ENCODE results near the gene ACTL6A.
"Not testable (repeated sequence)": the region's sequence is repeated elsewhere in the genome, so short reads cannot be mapped to it uniquely, and the experiment has no call there.

Gene ACTL6A

GRCh38 chr3:179562591-179563270 is at the start of gene ACTL6A:
TSS of gene ACTL6A (plus strand) at chr3:179562926. CDS start at chr3:179563093, 167 bp downstream.
- H3K4me3 ChIP-seq (ENCODE audit: low read depth, low read length) = peak within 1 kb of the TSS; percentile 91
- H3K9me3 ChIP-seq (ENCODE audit: severe bottlenecking) = no peaks in the 10 kb centered on the region
- TF ChIP-seq CTCF (IDR thresholded peaks at IDR 0.05; ENCODE audit: low read depth, low read length) = no peak
- DNase-seq = peak; percentile 100
- H3K27me3 ChIP-seq (ENCODE audit: insufficient read depth, low read depth, severe bottlenecking) = no peaks in the 10 kb centered on the region
- H3K27ac ChIP-seq = peak within 1 kb of the TSS; percentile 99
- H3K36me3 ChIP-seq = peaks cover 4% of the 10 kb centered on the region; the same call in 1 of the 2 replicates

- no peak for DNase-seq
- H3K4me3 ChIP-seq (ENCODE audit: low read depth, low read length) = no peak overlapping the region
- H3K27ac ChIP-seq = no peak overlapping the region
- no peaks in the 10 kb centered on the region for H3K36me3 ChIP-seq
- no peaks in the 10 kb centered on the region for H3K9me3 ChIP-seq (ENCODE audit: severe bottlenecking)
- H3K27me3 ChIP-seq (ENCODE audit: insufficient read depth, low read depth, severe bottlenecking) = no peaks in the 10 kb centered on the region
- no peak for TF ChIP-seq CTCF (IDR thresholded peaks at IDR 0.05; ENCODE audit: low read depth, low read length)
These were observed 48.9 kb upstream of the ACTL6A start for GRCh38 chr3:179513862-179514261.

- not testable (repeated sequence) for H3K27me3 ChIP-seq (ENCODE audit: insufficient read depth, low read depth, severe bottlenecking); H3K4me3 ChIP-seq (ENCODE audit: low read depth, low read length); H3K36me3 ChIP-seq; H3K27ac ChIP-seq; H3K9me3 ChIP-seq (ENCODE audit: severe bottlenecking); DNase-seq
These were observed 46.1 kb upstream of the ACTL6A start for GRCh38 chr3:179516461-179517251.

GRCh38 chr3:179526482-179526881 is 36.2 kb upstream of the ACTL6A start:
- Histone ChIP-seq H3K4me3 (ENCODE audit: low read depth, low read length) (no peak overlapping the region), H3K27ac (no peak overlapping the region), H3K36me3 (no peaks in the 10 kb centered on the region), H3K9me3 (ENCODE audit: severe bottlenecking) (no peaks in the 10 kb centered on the region), H3K27me3 (ENCODE audit: insufficient read depth, low read depth, severe bottlenecking) (no peaks in the 10 kb centered on the region)
- TF ChIP-seq CTCF (IDR thresholded peaks at IDR 0.05; ENCODE audit: low read depth, low read length) = no peak
- DNase-seq = no peak

- Histone ChIP-seq H3K9me3 (ENCODE audit: severe bottlenecking) (no peaks in the 10 kb centered on the region), H3K27ac (no peak overlapping the region), H3K4me3 (ENCODE audit: low read depth, low read length) (no peak overlapping the region), H3K27me3 (ENCODE audit: insufficient read depth, low read depth, severe bottlenecking) (no peaks in the 10 kb centered on the region), H3K36me3 (no peaks in the 10 kb centered on the region)
- TF ChIP-seq CTCF (IDR thresholded peaks at IDR 0.05; ENCODE audit: low read depth, low read length) = no peak
- DNase-seq = no peak
These were observed 35.7 kb upstream of the ACTL6A start for GRCh38 chr3:179526989-179527391.

GRCh38 chr3:179528772-179529171 is 34.0 kb upstream of the ACTL6A start:
- no peak for DNase-seq
- no peaks in the 10 kb centered on the region for H3K36me3 ChIP-seq
- no peak overlapping the region for H3K4me3 ChIP-seq (ENCODE audit: low read depth, low read length)
- H3K27me3 ChIP-seq (ENCODE audit: insufficient read depth, low read depth, severe bottlenecking) = no peaks in the 10 kb centered on the region
- no peaks in the 10 kb centered on the region for H3K9me3 ChIP-seq (ENCODE audit: severe bottlenecking)
- no peak overlapping the region for H3K27ac ChIP-seq
- no peak for TF ChIP-seq CTCF (IDR thresholded peaks at IDR 0.05; ENCODE audit: low read depth, low read length)

Data from WERI-Rb-1 (cell line).